Prostate gland (tissue), 2 donors: ENCODE measurements around the gene DEFB131A. TPM values are rescaled to one million over a fixed set of nuclear protein-coding genes. Genes with fewer than 3 reads are reported as not detected.
"Not testable (repeated sequence)": the region's sequence is repeated elsewhere in the genome, so short reads cannot be mapped to it uniquely, and the experiment has no call there.

ENCODE experiments used
- DNase-seq: peaks from one replicate; pipeline ENCODE4 v3.0.0-alpha.2; 2019; ENCODE audit warnings: low spot score
- H3K27ac ChIP-seq, 2 donors: fragments of 200-600 bp; sonication (generic); 2 replicates each; pipeline ENCODE4 v1.5.1; 2017 to 2019
- H3K27me3 ChIP-seq: fragments of 200-600 bp; sonication (generic); replicated peaks from 2 replicates; pipeline ENCODE4 v1.5.1; 2019; ENCODE audit not compliant: insufficient read depth
- H3K36me3 ChIP-seq, 2 donors: fragments of 200-600 bp; sonication (generic); 1 replicate in 1 of 2; 2 replicates in 1 of 2; pipeline versions ENCODE4 v1.5.1 to v1.8.1; 2017 to 2019
- H3K4me1 ChIP-seq: fragments of 200-600 bp; sonication (generic); replicated peaks from 2 replicates; pipeline ENCODE4 v1.5.1; 2019
- H3K4me3 ChIP-seq, 2 donors: fragments of 200-600 bp; sonication (generic); 2 replicates each; pipeline ENCODE4 v1.5.1; 2017 to 2019
- H3K9me3 ChIP-seq: fragments of 200-600 bp; sonication (generic); 2 replicates; pipeline ENCODE4 v1.5.1; 2017
- POLR2A ChIP-seq: fragments of 450-650 bp; IDR thresholded peaks from one replicate; pipeline ENCODE4 v1.6.1; 2016; ENCODE audit warnings: antibody characterized with exemption, mild to moderate bottlenecking
- POLR2AphosphoS5 ChIP-seq: sonication (generic); formaldehyde crosslinking; IDR thresholded peaks from one replicate; pipeline ENCODE4 v1.6.1; 2017; ENCODE audit warnings: antibody characterized with exemption
- WGBS: methylation state at CpG from one replicate; pipeline ENCODE4 v1.1.5; 2018; 5-methylcytosine and 5-hydroxymethylcytosine counted together
- intact Hi-C: fragments of 100-400 bp; cut with DNase I; formaldehyde crosslinking; loops from one replicate; pipeline ENCODE4 v1.14.2; 2022
- total RNA-seq, 2 donors: library from RNA; depleted of rRNA; stranded (reverse); fragments of >200 nt; gene quantifications; one replicate each; pipeline ENCODE4 v1.1.0, GENCODE V29; 2016
- TF ChIP-seq, protein P1 (sequence below), 4 experiments: fragments of 200-600 bp in 2 of 4; fragments of 450-650 bp in 2 of 4; sonication (generic) in 2 of 4; IDR thresholded peaks; 1 replicate in 3 of 4; 2 replicates in 1 of 4; pipeline ENCODE4 v1.5.1; 2016 to 2019; ENCODE audit warnings: antibody characterized with exemption in 4 of 4, mild to moderate bottlenecking in 2 of 4, moderate library complexity in 2 of 4

Gene DEFB131A, protein sequence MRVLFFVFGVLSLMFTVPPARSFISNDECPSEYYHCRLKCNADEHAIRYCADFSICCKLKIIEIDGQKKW
- total RNA-seq: not detected

DNA sequence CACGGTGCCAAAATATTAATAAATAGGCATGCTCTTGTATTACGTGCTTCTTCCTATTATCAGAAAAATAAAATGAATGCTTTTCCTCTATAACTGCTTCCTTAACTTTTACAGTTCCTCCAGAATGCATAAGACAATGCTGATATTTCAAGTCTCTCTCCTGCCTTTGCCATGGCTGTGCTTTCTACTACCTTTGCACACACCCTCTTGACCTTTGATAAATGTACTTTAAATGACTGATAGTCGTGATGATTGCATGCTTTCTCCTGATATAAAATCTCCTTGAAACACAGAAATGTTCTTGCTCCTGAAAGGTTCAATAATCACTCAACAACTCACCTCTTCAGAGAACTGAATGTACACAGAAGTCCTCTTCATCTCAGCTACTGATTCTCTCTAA, at the start of gene DEFB131A:
Gene DEFB131A (plus strand): TSS at position 301 of the 400 bp plus-strand sequence. CDS start 120 bp downstream, outside the sequence.
- H3K4me3 ChIP-seq, H3K27ac ChIP-seq, H3K27me3 ChIP-seq, intact Hi-C loops, DNase-seq, H3K9me3 ChIP-seq, H3K4me1 ChIP-seq, H3K36me3 ChIP-seq: not testable (repeated sequence)
- WGBS: 73% methylated on average over 3 of the region's 3 CpGs

DNA sequence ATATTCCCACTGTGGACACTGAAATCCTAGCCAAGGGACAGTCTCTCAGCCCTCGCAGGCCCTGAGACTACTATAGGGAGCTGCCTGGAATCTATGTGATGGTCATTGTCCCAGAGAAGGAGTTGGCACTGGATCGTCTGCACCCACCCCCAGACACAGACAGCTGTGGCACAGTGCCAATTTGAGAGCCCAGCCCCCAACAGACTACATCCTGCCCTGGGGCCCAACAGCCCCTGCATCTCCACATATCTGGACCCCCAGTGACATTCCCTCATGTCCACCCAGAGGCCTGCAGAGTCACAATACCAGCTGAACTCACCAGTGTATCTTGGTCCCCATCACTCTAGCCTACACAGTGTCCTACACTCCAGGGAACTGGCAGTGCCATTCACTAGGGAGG, 38.4 kb upstream of the DEFB131A start:
- intact Hi-C loops, H3K9me3 ChIP-seq, H3K27me3 ChIP-seq, H3K36me3 ChIP-seq, H3K4me3 ChIP-seq, H3K27ac ChIP-seq, H3K4me1 ChIP-seq, DNase-seq: not testable (repeated sequence)
- 64% methylated on average over 2 of the region's 2 CpGs for WGBS

DNA sequence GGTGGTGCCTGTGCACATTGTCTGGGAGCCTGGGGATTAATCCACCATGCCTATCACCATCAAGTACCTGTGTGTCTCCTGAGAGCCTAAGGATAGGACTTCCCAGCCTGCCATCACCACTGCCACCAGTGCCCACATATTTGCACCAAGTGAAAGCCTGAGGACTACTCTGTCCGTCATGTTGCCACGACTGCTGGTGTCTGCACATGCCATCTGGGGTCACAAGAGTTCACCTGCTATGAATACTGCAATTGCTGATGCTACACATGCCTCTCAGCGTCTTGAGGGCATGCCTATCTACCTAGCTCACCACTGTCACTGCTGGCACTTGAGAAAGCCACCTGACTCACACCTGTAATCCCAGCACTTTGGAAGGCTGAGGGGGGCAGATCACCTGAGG, 37.7 kb upstream of the DEFB131A start:
- not testable (repeated sequence) for H3K4me1 ChIP-seq

DNA sequence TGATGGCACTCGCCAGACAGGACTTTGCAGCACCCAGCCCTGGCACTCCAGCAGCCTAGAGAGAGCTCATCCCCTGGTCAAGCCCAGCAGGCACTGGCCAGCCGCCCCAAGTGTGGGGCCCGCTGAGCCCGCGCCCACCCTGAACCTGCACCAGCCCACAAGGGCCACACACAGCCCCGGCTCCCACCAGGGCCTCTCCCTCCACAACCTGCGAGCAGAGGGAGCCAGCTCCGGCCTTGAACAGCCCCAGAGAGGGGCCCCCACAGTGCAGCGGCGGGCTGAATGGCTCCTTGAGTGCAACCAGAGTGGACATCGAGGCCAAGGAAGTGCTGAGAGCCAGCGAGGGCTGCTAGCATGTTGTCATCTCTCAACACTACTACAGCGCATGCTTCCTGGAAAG, 34.4 kb upstream of the DEFB131A start:
- Histone ChIP-seq H3K27ac (no peak overlapping the region), H3K9me3 (no peaks in the 10 kb centered on the region), H3K4me3 (no peak overlapping the region), H3K36me3 (no peaks in the 10 kb centered on the region), H3K27me3 (no peaks in the 10 kb centered on the region), H3K4me1 (no peaks in the 10 kb centered on the region)
- intact Hi-C loops: no loop called here
- whole genome bisulfite sequencing: 88% methylated on average over 13 of the region's 13 CpGs
- TF ChIP-seq POLR2AphosphoS5 (no peak), POLR2A (no peak)
- TF ChIP-seq, protein P1, sequence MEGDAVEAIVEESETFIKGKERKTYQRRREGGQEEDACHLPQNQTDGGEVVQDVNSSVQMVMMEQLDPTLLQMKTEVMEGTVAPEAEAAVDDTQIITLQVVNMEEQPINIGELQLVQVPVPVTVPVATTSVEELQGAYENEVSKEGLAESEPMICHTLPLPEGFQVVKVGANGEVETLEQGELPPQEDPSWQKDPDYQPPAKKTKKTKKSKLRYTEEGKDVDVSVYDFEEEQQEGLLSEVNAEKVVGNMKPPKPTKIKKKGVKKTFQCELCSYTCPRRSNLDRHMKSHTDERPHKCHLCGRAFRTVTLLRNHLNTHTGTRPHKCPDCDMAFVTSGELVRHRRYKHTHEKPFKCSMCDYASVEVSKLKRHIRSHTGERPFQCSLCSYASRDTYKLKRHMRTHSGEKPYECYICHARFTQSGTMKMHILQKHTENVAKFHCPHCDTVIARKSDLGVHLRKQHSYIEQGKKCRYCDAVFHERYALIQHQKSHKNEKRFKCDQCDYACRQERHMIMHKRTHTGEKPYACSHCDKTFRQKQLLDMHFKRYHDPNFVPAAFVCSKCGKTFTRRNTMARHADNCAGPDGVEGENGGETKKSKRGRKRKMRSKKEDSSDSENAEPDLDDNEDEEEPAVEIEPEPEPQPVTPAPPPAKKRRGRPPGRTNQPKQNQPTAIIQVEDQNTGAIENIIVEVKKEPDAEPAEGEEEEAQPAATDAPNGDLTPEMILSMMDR (IDR thresholded peaks at IDR 0.05): no peak
- DNase-seq: no peak

More for the DNA sequence above, 37.7 kb upstream of the DEFB131A start:
- H3K4me3 ChIP-seq, H3K36me3 ChIP-seq, DNase-seq, H3K9me3 ChIP-seq, intact Hi-C loops, H3K27me3 ChIP-seq, H3K27ac ChIP-seq: not testable (repeated sequence)
- WGBS: 73% methylated on average over 3 of the region's 3 CpGs

DNA sequence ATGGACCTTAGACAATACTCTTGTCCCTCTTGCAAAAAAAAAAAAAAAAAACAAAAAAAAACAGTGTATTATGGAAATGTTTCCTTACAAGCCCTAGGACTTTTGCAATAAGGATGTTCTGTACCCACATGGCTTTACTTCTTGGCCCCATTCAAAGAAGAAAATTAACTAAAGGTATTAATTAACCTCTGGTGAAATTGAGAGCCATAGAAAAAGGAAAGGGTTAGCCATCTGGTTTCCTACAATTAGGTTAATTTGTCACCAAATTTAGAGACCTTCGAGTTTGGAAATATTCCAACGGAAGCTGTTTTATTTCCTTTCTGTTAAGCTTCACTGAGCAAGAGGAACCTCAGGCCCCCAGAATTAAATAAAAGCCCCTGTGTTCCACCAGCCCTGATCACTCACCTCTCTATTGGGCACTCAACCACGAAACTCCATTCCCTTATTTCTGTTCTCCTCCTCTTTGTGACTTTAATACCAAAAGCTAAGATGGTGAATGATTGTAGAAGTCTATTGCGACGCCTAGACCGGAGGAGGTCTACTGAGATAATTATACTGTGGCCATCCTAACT, 22.2 kb upstream of the DEFB131A start:
- H3K27ac ChIP-seq, DNase-seq, H3K4me1 ChIP-seq, H3K4me3 ChIP-seq, H3K36me3 ChIP-seq, H3K27me3 ChIP-seq, intact Hi-C loops, H3K9me3 ChIP-seq: not testable (repeated sequence)
- WGBS: 62% methylated on average over 6 of the region's 6 CpGs

DNA sequence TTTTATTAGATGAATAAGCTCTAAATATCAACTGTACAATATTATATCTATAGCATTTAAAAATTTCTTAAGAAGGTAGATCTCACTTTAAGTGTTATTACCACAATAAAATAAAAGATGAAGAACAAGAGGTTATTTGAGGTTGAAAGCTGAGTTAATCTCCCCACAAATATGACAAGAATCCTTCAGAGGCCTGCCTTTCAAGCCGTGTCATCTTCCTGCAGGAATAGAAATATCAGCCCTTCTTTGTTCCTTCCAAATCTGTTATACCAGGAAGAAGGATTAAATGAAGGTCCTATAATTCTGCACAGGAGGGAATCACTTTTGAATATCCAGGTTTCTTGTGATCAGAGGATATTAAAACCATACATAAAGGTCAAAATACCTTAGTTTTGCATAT, 18.3 kb upstream of the DEFB131A start:
- H3K4me1 ChIP-seq, H3K36me3 ChIP-seq, DNase-seq, intact Hi-C loops, H3K27me3 ChIP-seq, H3K4me3 ChIP-seq, H3K27ac ChIP-seq, H3K9me3 ChIP-seq: not testable (repeated sequence)
- 19% methylated on average over 1 of the region's 1 CpG for WGBS

DNA sequence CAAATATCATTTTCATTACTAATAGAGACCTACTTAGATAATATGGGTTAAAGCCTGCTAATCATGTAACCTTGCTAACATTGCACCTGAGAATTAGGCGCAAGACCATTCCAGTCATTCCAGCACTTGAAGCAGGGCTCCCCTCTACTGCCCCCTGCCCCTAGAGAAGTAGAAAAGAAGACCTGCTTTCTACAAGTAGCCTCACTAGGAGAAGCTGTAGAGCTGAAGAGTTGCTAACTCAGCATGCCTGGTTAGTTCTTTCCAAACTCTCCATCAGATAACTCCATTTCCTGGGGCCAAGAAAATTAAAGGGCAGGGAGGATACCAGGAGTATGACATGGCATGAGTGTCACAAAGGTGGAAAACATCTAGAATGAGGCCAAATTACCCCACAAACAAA, 14.2 kb upstream of the DEFB131A start:
- H3K27me3 ChIP-seq, H3K36me3 ChIP-seq, DNase-seq, H3K27ac ChIP-seq, intact Hi-C loops, H3K9me3 ChIP-seq, H3K4me1 ChIP-seq, H3K4me3 ChIP-seq: not testable (repeated sequence)
- WGBS: 79% methylated on average over 1 of the region's 1 CpG

DNA sequence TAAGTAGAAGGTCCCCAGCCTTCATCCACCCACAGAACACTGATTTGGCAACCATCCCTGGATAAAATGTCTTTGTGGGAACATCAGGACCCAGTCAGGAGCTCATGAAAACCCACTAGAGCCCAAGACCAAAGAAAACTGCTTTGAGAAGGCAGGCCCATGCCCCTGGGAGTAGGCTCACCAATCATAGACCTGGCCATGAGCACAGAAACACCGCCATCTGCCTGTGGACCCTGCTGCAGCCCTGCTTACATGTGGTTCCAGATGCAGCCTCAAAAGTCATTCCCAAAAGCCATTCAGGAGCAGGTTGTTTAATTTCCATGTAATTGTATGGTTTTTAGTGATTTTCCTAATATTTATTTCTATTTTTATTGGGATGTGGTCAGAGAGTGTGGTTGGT, 10.9 kb upstream of the DEFB131A start:
- DNase-seq, H3K27me3 ChIP-seq, H3K36me3 ChIP-seq, H3K9me3 ChIP-seq, H3K4me3 ChIP-seq, H3K27ac ChIP-seq, H3K4me1 ChIP-seq, intact Hi-C loops: not testable (repeated sequence)
- WGBS: 85% methylated on average over 1 of the region's 1 CpG

DNA sequence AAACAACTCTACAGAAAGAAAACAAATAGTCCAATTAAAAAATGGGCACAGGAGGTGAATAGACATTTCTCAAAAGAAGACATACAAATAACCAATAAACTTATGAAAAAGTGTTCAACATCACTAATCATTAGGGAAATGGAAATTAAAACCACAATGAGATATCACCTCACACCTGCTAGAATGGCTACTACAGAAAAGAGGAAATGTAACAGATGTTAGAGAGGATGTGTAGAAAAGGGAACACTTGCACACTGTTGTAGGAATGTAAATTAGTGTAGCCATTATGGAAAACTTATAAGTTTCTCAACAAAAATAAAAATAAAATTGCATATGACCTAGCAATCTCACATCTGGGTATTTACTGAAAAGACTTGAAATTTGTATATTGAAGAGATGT, 7.5 kb upstream of the DEFB131A start:
- H3K9me3 ChIP-seq, DNase-seq, H3K36me3 ChIP-seq, intact Hi-C loops, H3K4me1 ChIP-seq, H3K27ac ChIP-seq, H3K27me3 ChIP-seq, H3K4me3 ChIP-seq: not testable (repeated sequence)

DNA sequence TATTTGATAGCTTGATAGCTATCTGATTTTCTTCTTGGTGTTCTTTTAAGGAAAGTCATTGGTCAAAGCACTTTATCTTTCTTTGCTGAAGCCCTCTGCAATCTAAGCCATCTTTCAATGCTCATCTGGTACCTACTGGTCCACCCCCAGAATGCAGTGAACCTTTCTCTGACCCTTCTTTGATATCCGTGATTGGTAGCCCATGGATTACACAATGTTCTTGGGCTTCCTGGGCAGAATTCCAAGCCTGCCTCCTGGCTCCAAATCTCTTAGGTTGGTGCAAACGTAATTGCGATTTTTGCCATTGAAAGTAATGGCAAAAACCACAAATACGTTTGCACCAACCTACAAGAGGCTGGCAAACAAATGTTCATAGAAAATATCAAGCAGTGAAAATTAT, 1.9 kb upstream of the DEFB131A start:
- H3K4me1 ChIP-seq, H3K27me3 ChIP-seq, H3K9me3 ChIP-seq, H3K4me3 ChIP-seq, DNase-seq, intact Hi-C loops, H3K36me3 ChIP-seq, H3K27ac ChIP-seq: not testable (repeated sequence)
- WGBS: 36% methylated on average over 4 of the region's 4 CpGs

DNA sequence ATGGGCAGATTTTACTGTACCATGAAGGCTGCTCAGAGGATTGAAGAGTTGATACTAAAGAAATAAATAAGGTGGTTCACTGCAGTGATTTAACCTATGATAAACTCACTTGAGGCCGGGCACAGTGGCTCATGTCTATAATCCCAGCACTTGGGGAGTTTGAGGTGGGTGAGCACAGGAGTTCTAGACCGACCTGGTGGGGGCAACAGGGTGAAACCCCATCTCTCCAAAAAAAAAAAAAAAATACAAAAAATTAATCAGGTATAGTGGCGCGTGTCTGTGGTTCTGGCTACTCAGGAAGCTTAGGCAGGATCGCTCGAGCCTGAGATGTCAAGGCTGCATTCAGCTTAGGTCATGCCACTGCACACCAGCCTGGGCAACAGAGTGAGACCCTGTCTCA, 467 bp downstream of the DEFB131A start:
- DNase-seq, H3K36me3 ChIP-seq, H3K9me3 ChIP-seq, intact Hi-C loops, H3K4me3 ChIP-seq, H3K27ac ChIP-seq, H3K27me3 ChIP-seq, H3K4me1 ChIP-seq: not testable (repeated sequence)
- 77% methylated on average over 6 of the region's 6 CpGs for WGBS

DNA sequence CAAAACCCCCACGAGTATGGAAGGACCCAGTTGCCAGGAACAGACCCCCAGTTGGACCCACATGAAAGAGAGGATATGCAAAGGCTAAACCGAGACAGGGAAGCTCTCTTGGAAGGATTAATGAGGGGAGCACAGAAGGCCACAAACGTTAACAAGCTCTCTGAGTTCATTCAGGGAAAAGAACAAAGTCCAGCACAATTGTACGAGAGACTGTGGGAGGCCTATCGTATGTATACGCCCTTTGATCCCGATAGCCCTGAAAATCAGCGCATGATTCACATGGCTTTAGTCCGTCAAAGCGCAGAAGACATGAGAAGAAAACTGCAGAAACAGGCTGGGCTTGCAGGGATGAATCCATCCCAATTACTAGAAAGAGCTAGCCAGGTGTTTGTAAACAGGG, 8.0 kb downstream of the DEFB131A start:
- H3K27me3 ChIP-seq, intact Hi-C loops, DNase-seq, H3K36me3 ChIP-seq, H3K4me3 ChIP-seq, H3K27ac ChIP-seq, H3K9me3 ChIP-seq, H3K4me1 ChIP-seq: not testable (repeated sequence)
- WGBS: 78% methylated on average over 10 of the region's 10 CpGs
